Esophagus squamous epithelium (tissue), 5 donors: ENCODE data around the gene ENTPD2. TPM values are rescaled to one million over a fixed set of nuclear protein-coding genes. Genes with fewer than 3 reads are reported as not detected.
A peak's percentile ranks its signal among the peaks of the same experiment; 100 is the strongest.

Experiments used
- DNase-seq: peaks from one replicate; lab custom pipeline; 2025; lab: John Stamatoyannopoulos, UW
- H3K27ac ChIP-seq, 4 donors: fragments of 200-600 bp; sonication (generic); one replicate each; pipeline ENCODE4 v1.5.1; 2016 to 2019; ENCODE audit warnings: mild to moderate bottlenecking in 1 of 4
- H3K27me3 ChIP-seq, 4 donors: fragments of 200-600 bp; sonication (generic); 1 replicate in 3 of 4; 2 replicates in 1 of 4; pipeline versions ENCODE4 v1.5.1 to v1.6.0; 2017 to 2021; ENCODE audit warnings: antibody characterized with exemption in 1 of 4
- H3K36me3 ChIP-seq, 3 donors: fragments of 200-600 bp; sonication (generic); one replicate each; pipeline ENCODE4 v1.5.1; 2016 to 2019
- H3K4me1 ChIP-seq, 3 donors: fragments of 200-600 bp; sonication (generic); one replicate each; pipeline ENCODE4 v1.5.1; 2017 to 2019
- H3K4me3 ChIP-seq, 4 donors: fragments of 200-600 bp; sonication (generic); 1 replicate in 3 of 4; 2 replicates in 1 of 4; pipeline ENCODE4 v1.5.1; 2016 to 2019; ENCODE audit warnings: mild to moderate bottlenecking in 2 of 4, moderate library complexity in 1 of 4
- H3K9me3 ChIP-seq, 3 donors: fragments of 200-600 bp; sonication (generic); one replicate each; pipeline ENCODE4 v1.5.1; 2016 to 2019
- CTCF ChIP-seq, 6 experiments: fragments of 450-650 bp in 4 of 6; fragments of 200-600 bp in 2 of 6; sonication (generic) in 2 of 6; IDR thresholded peaks; one replicate each; pipeline ENCODE4 v1.5.1; 2016 to 2019; ENCODE audit warnings: antibody characterized with exemption in 6 of 6, mild to moderate bottlenecking in 4 of 6, moderate library complexity in 4 of 6
- POLR2A ChIP-seq, 4 donors: fragments of 450-650 bp; IDR thresholded peaks; one replicate each; pipeline ENCODE4 v1.6.1; 2017; ENCODE audit warnings: antibody characterized with exemption in 4 of 4, mild to moderate bottlenecking in 4 of 4, moderate library complexity in 3 of 4
- WGBS, 2 donors: methylation state at CpG; one replicate each; pipeline ENCODE4 v1.1.5; 2018; 5-methylcytosine and 5-hydroxymethylcytosine counted together
- intact Hi-C: fragments of 100-400 bp; cut with DNase I; formaldehyde crosslinking; loops from one replicate; pipeline ENCODE4 v1.15.0; 2022
- total RNA-seq, 4 donors: library from RNA; depleted of rRNA; stranded (reverse); fragments of >200 nt; gene quantifications; one replicate each; pipeline ENCODE4 v1.1.0, GENCODE V29; 2016
- donor health status: DM: yes; HTN: yes; CAD: no.

The ENTPD2 gene
- total RNA-seq, 4 donors from 2014 or later: 0.47 to 1.3 (median 0.86) TPM

- H3K27ac ChIP-seq: peak overlapping the region in 1 of 4 donors; percentile 31
- peak overlapping the region in 1 of 4 donors; percentile 67 for H3K4me3 ChIP-seq
- peaks cover 28 to 63% (median 35%) of the 10 kb centered on the region in 3 donors for H3K4me1 ChIP-seq
- H3K9me3 ChIP-seq: no peaks in the 10 kb centered on the region
- WGBS, 2 donors: 67 to 100% methylated on average over 1 to 2 of the region's 2 CpGs
- TF ChIP-seq POLR2A (IDR thresholded peaks at IDR 0.05) (no peak), CTCF (IDR thresholded peaks at IDR 0.05) (no peak)
- no peak for DNase-seq
- intact Hi-C loops: loop anchor here (5.0 kb wide), 1 partner anchor 84 kb away; the partner anchor contains the start of gene FBXW5
- no peaks in the 10 kb centered on the region for H3K27me3 ChIP-seq
- H3K36me3 ChIP-seq: no peaks in the 10 kb centered on the region
Measured at GRCh38 chr9:137026384-137026783, 27.5 kb downstream of the ENTPD2 start.

DNA sequence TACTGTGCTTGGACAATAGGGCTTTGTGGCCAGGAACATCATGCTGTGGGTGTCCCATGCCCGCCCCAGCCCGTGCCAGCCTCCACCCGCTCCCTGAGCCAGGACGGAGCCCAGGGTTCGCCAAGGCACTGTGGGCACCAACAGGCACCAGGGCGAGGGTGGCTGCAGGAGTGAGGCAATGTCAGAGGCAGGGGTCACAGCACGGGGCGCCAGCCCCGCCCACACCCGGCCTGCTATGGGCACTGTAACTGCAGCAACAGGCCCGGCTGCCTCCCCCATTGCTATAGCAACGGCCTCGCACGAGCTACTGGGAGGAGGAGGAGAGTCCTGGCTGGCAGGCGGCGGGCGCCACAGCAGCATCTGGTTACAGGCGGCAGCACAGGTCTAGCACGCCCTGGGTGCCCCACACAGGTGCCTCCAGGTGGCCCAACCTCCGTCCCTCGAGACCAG is 28.3 kb downstream of the ENTPD2 start:
- H3K9me3 ChIP-seq: no peaks in the 10 kb centered on the region
- intact Hi-C loops: loop anchor here (5.0 kb wide), 1 partner anchor 83 kb away; the partner anchor contains the start of gene FBXW5
- H3K4me1 ChIP-seq: peaks cover 28 to 54% (median 31%) of the 10 kb centered on the region in 3 donors
- H3K27ac ChIP-seq: peak overlapping the region in 1 of 4 donors; percentile 29
- no peak overlapping the region for H3K4me3 ChIP-seq
- 14 to 60% methylated on average over 2 to 6 of the region's 21 CpGs for WGBS, 2 donors
- TF ChIP-seq CTCF (IDR thresholded peaks at IDR 0.05): peak in 1 of 6 experiments; percentile 33
- no peak for TF ChIP-seq POLR2A (IDR thresholded peaks at IDR 0.05)
- peaks cover 0 to 3% (median 0%) of the 10 kb centered on the region in 3 donors for H3K36me3 ChIP-seq
- DNase-seq: no peak
- no peaks in the 10 kb centered on the region for H3K27me3 ChIP-seq

GRCh38 chr9:137023583-137023991 is 30.3 kb downstream of the ENTPD2 start:
- H3K27me3 ChIP-seq: no peaks in the 10 kb centered on the region
- peaks cover 0 to 12% (median 0%) of the 10 kb centered on the region in 3 donors for H3K36me3 ChIP-seq
- no peak overlapping the region for H3K4me3 ChIP-seq
- H3K9me3 ChIP-seq: no peaks in the 10 kb centered on the region
- TF ChIP-seq CTCF (IDR thresholded peaks at IDR 0.05) (no peak), POLR2A (IDR thresholded peaks at IDR 0.05) (no peak)
- intact Hi-C loops: no loop called here
- no peak overlapping the region for H3K27ac ChIP-seq
- DNase-seq: no peak
- peaks cover 18 to 36% (median 18%) of the 10 kb centered on the region in 3 donors for H3K4me1 ChIP-seq
- WGBS, 2 donors: 91% methylated on average over 10 of the region's 15 CpGs; no CpG with 5 or more reads in 1 of the 2 donors

- Histone ChIP-seq H3K9me3 (no peaks in the 10 kb centered on the region), H3K27me3 (no peaks in the 10 kb centered on the region), H3K36me3 (peaks cover 0 to 12% (median 0%) of the 10 kb centered on the region in 3 donors), H3K27ac (no peak overlapping the region), H3K4me3 (no peak overlapping the region), H3K4me1 (peaks cover 15 to 32% (median 15%) of the 10 kb centered on the region in 3 donors)
- no peak for DNase-seq
- no peak for TF ChIP-seq POLR2A (IDR thresholded peaks at IDR 0.05)
- TF ChIP-seq CTCF (IDR thresholded peaks at IDR 0.05): no peak
- 73 to 77% methylated on average over 5 to 6 of the region's 7 CpGs for WGBS, 2 donors
- intact Hi-C loops: no loop called here
Measured at GRCh38 chr9:137023157-137023556, 30.7 kb downstream of the ENTPD2 start.

DNA sequence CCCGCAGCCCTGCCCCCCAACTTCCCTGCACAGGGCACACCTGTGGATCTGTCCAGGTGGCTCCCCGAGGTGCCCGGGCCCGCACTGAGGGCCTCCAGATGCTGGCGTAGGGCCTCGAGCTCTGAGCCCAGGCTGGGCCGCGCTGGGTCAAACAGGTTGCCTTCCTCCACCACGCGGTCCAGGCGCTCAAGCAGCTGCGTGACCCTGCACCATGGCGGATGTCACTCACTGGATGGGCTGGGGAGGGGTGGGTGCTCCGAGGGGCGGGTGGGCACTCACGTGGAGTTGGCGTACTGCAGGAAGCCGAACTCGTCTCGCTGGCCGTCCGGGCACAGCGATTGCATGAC is 31.2 kb downstream of the ENTPD2 start:
- Histone ChIP-seq H3K27ac (no peak overlapping the region), H3K4me1 (peaks cover 13 to 31% (median 15%) of the 10 kb centered on the region in 3 donors), H3K4me3 (no peak overlapping the region), H3K27me3 (no peaks in the 10 kb centered on the region), H3K36me3 (peaks cover 0 to 16% (median 0%) of the 10 kb centered on the region in 3 donors), H3K9me3 (no peaks in the 10 kb centered on the region)
- no peak for TF ChIP-seq POLR2A (IDR thresholded peaks at IDR 0.05)
- no peak for TF ChIP-seq CTCF (IDR thresholded peaks at IDR 0.05)
- WGBS, 2 donors: 87 to 100% methylated on average over 2 to 3 of the region's 23 CpGs
- intact Hi-C loops: no loop called here
- no peak for DNase-seq
